ENCODE measurements around the gene ADCY2.

The ADCY2 gene

DNA sequence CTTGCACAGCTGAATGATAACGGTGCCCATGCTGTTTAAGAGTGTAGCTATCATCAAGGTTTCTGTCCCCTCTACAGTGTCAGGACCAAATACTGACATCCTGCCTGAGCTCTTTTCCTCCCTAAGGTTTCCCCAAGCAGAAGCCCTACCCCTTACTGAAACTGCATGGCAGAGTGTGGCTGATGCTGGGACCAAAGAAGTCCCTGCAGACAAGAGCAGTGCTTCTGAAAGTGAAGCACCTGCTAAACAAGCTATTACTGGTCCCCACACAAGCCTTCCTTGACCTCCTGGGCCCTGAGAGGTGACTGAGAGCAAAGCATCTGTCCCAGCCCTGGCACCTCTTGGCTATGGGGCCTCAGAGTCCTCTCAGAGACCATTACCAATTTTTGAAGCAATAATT is 398.9 kb downstream of the ADCY2 start:
- DNase-seq (ENCODE audit: low read depth, low spot score), result no peak
- Histone ChIP-seq H3K9me3 (ENCODE audit: insufficient read depth, low read length) (no peaks in the 10 kb centered on the region), H3K27me3 (ENCODE audit: insufficient read depth, insufficient read length) (no peaks in the 10 kb centered on the region), H3K36me3 (ENCODE audit: insufficient read depth, insufficient read length, low read length) (peaks cover 5% of the 10 kb centered on the region), H3K9ac (ENCODE audit: insufficient read length, low read depth) (no peak overlapping the region), H3K4me1 (ENCODE audit: insufficient read depth, insufficient read length) (peaks cover 2% of the 10 kb centered on the region), H3K4me3 (ENCODE audit: insufficient read length, low read depth) (no peak overlapping the region)
- TF ChIP-seq YY1 (IDR thresholded peaks at IDR 0.05; ENCODE audit: insufficient read depth, insufficient read length), result no peak
- no peak for TF ChIP-seq ZNF274 (IDR thresholded peaks at IDR 0.05; ENCODE audit: low read depth, low read length)
- no peak for TF ChIP-seq SUZ12 (IDR thresholded peaks at IDR 0.05; ENCODE audit: extremely low read depth, insufficient read depth, insufficient read length)

DNA sequence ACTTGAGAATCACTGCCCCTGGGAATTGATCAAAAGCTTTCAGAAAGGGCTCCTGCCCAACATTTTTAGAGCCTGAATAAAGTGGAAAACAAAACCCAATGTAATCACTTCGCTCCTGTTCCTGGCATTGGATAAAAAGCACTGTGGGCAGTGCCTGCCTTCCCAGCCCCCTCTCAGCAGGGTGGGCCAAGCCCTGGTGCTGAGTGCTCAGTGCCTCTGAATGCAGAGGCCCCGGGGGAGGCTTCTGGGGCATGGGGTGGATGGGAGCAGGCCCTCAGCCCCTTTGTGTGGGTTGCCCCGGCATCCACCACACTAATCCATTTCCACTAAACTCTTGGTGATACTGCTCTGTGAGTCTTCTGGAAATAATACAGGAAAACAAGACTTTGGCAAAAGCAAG is 399.4 kb downstream of the ADCY2 start:
- no peak overlapping the region for H3K9ac ChIP-seq (ENCODE audit: insufficient read length, low read depth)
- peaks cover 5% of the 10 kb centered on the region for H3K36me3 ChIP-seq (ENCODE audit: insufficient read depth, insufficient read length, low read length)
- no peak for DNase-seq (ENCODE audit: low read depth, low spot score)
- H3K4me1 ChIP-seq (ENCODE audit: insufficient read depth, insufficient read length), result peaks cover 2% of the 10 kb centered on the region
- TF ChIP-seq ZNF274 (IDR thresholded peaks at IDR 0.05; ENCODE audit: low read depth, low read length) (no peak), SUZ12 (IDR thresholded peaks at IDR 0.05; ENCODE audit: extremely low read depth, insufficient read depth, insufficient read length) (no peak), YY1 (IDR thresholded peaks at IDR 0.05; ENCODE audit: insufficient read depth, insufficient read length) (no peak)
- H3K27me3 ChIP-seq (ENCODE audit: insufficient read depth, insufficient read length), result no peaks in the 10 kb centered on the region
- H3K9me3 ChIP-seq (ENCODE audit: insufficient read depth, low read length), result no peaks in the 10 kb centered on the region
- no peak overlapping the region for H3K4me3 ChIP-seq (ENCODE audit: insufficient read length, low read depth)

DNA sequence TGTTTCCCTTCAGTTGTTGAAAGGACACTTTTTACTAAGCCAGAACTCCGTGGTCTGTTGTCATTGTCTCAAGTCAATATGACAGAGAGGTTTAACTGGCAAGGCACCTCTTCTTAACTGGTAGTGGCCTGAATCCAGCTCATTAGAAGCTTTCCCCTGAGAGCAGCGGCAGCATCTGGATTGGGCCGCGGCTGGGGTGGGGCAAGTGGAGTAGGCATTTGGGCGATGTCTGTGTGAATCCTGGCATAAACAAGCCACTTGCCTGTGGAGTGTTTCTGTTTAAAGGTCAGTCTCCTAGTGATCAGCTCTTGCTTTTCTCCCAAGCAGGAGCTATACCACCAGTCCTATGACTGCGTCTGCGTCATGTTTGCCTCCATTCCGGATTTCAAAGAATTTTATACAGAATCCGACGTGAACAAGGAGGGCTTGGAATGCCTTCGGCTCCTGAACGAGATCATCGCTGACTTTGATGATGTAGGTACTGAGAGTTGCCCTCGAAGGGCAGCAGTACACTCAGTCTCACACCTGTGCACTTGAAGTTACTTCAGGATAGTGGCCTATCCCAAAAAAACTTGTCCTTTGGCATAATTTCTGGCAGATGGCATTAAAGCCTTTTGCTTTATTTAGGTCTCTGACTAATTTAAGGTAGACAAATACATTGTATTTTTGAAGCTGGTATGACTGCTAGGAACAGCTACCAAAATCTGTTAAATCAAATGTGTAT is 406.1 kb downstream of the ADCY2 start:
- no peak for DNase-seq (ENCODE audit: low read depth, low spot score)
- TF ChIP-seq ZNF274 (IDR thresholded peaks at IDR 0.05; ENCODE audit: low read depth, low read length) (no peak), SUZ12 (IDR thresholded peaks at IDR 0.05; ENCODE audit: extremely low read depth, insufficient read depth, insufficient read length) (no peak), YY1 (IDR thresholded peaks at IDR 0.05; ENCODE audit: insufficient read depth, insufficient read length) (no peak)
- Histone ChIP-seq H3K27me3 (ENCODE audit: insufficient read depth, insufficient read length) (no peaks in the 10 kb centered on the region), H3K4me3 (ENCODE audit: insufficient read length, low read depth) (no peak overlapping the region), H3K9ac (ENCODE audit: insufficient read length, low read depth) (no peak overlapping the region), H3K4me1 (ENCODE audit: insufficient read depth, insufficient read length) (no peaks in the 10 kb centered on the region), H3K9me3 (ENCODE audit: insufficient read depth, low read length) (no peaks in the 10 kb centered on the region), H3K36me3 (ENCODE audit: insufficient read depth, insufficient read length, low read length) (no peaks in the 10 kb centered on the region)

DNA sequence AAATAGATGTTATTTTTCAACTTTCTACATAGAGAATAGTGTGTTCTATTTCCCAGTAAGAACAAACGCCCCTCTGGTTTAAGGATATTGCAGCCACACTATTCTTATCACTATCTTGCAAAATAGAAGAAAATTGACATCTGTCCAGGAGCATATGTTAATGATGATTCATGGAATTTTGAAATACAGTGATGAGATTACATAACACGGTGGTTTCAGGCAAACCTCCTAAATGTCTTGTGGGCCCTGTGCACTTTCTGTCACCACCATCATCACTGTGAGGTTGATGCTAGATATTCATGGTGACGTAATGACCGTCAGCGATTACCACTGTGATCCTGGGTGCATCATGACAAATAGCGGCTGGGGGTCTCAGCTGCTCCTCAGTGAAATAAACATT is 406.9 kb downstream of the ADCY2 start:
- H3K9ac ChIP-seq (ENCODE audit: insufficient read length, low read depth), result no peak overlapping the region
- DNase-seq (ENCODE audit: low read depth, low spot score), result no peak
- H3K27me3 ChIP-seq (ENCODE audit: insufficient read depth, insufficient read length), result no peaks in the 10 kb centered on the region
- no peak overlapping the region for H3K4me3 ChIP-seq (ENCODE audit: insufficient read length, low read depth)
- no peaks in the 10 kb centered on the region for H3K36me3 ChIP-seq (ENCODE audit: insufficient read depth, insufficient read length, low read length)
- no peak for TF ChIP-seq YY1 (IDR thresholded peaks at IDR 0.05; ENCODE audit: insufficient read depth, insufficient read length)
- TF ChIP-seq ZNF274 (IDR thresholded peaks at IDR 0.05; ENCODE audit: low read depth, low read length), result no peak
- TF ChIP-seq SUZ12 (IDR thresholded peaks at IDR 0.05; ENCODE audit: extremely low read depth, insufficient read depth, insufficient read length), result no peak
- no peaks in the 10 kb centered on the region for H3K9me3 ChIP-seq (ENCODE audit: insufficient read depth, low read length)
- no peaks in the 10 kb centered on the region for H3K4me1 ChIP-seq (ENCODE audit: insufficient read depth, insufficient read length)

DNA sequence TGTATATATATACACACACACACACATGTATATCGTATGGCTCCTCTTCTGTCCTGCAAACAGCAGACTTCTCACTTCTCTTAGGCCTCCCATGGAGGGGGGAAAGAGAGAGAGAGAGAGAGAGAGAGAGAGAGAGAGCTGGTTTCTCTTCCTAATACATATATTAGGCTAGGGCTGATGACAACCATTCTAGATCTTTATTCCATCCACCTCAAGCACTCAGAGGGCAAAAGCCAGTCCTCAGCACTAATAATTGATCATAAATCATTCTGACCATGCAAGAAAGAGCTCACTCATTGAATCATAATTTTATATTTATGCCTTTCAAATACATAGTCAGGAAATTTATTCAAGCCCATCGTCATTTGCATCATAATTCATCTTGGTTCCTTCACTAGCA is 408.0 kb downstream of the ADCY2 start:
- Histone ChIP-seq H3K4me3 (ENCODE audit: insufficient read length, low read depth) (no peak overlapping the region), H3K4me1 (ENCODE audit: insufficient read depth, insufficient read length) (no peaks in the 10 kb centered on the region), H3K9me3 (ENCODE audit: insufficient read depth, low read length) (no peaks in the 10 kb centered on the region), H3K36me3 (ENCODE audit: insufficient read depth, insufficient read length, low read length) (no peaks in the 10 kb centered on the region), H3K9ac (ENCODE audit: insufficient read length, low read depth) (no peak overlapping the region), H3K27me3 (ENCODE audit: insufficient read depth, insufficient read length) (no peaks in the 10 kb centered on the region)
- DNase-seq (ENCODE audit: low read depth, low spot score), result no peak
- TF ChIP-seq ZNF274 (IDR thresholded peaks at IDR 0.05; ENCODE audit: low read depth, low read length) (no peak), YY1 (IDR thresholded peaks at IDR 0.05; ENCODE audit: insufficient read depth, insufficient read length) (no peak), SUZ12 (IDR thresholded peaks at IDR 0.05; ENCODE audit: extremely low read depth, insufficient read depth, insufficient read length) (no peak)

DNA sequence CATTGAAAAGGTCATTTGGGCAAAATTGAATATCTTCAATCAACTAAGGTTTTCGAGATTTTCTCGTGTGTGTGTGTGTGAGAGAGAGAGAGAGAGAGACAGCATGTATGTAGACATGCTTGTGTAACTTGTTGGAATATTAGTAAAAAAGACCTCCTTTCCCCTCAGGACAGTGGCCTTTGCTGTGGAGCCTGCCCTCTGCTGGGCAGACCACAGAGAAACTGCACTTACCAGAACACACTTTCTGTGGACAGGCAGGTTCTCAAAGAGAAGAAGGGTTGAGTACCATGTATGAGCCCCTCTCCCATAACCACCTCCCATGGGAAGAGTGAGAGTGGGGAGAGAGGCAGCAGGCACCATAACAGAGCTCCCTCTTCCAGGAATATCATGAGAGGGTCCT is 409.4 kb downstream of the ADCY2 start:
- Histone ChIP-seq H3K4me1 (ENCODE audit: insufficient read depth, insufficient read length) (no peaks in the 10 kb centered on the region), H3K9ac (ENCODE audit: insufficient read length, low read depth) (no peak overlapping the region), H3K27me3 (ENCODE audit: insufficient read depth, insufficient read length) (no peaks in the 10 kb centered on the region), H3K36me3 (ENCODE audit: insufficient read depth, insufficient read length, low read length) (no peaks in the 10 kb centered on the region), H3K4me3 (ENCODE audit: insufficient read length, low read depth) (no peak overlapping the region), H3K9me3 (ENCODE audit: insufficient read depth, low read length) (no peaks in the 10 kb centered on the region)
- no peak for DNase-seq (ENCODE audit: low read depth, low spot score)
- TF ChIP-seq SUZ12 (IDR thresholded peaks at IDR 0.05; ENCODE audit: extremely low read depth, insufficient read depth, insufficient read length), result no peak
- TF ChIP-seq YY1 (IDR thresholded peaks at IDR 0.05; ENCODE audit: insufficient read depth, insufficient read length), result no peak
- no peak for TF ChIP-seq ZNF274 (IDR thresholded peaks at IDR 0.05; ENCODE audit: low read depth, low read length)

DNA sequence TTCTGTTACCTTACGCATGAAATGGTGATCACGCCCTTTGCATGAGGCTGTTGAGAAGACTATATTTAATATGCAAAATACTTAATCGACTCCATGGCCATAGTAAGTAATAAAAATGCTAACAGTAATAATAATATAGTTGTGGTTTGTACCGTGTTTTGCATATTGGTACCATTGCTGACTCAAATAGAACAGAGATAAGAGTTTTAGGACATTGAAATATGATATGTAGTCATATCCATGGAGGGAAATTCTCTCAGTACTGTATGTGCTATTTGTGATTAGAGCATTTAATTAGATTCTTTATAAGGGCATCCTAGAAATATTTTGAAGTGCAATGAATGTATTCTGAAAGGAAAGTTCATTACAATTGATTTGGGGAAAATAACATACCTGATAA is 413.1 kb downstream of the ADCY2 start:
- TF ChIP-seq YY1 (IDR thresholded peaks at IDR 0.05; ENCODE audit: insufficient read depth, insufficient read length) (no peak), ZNF274 (IDR thresholded peaks at IDR 0.05; ENCODE audit: low read depth, low read length) (no peak), SUZ12 (IDR thresholded peaks at IDR 0.05; ENCODE audit: extremely low read depth, insufficient read depth, insufficient read length) (no peak)

More for the DNA sequence above, 413.1 kb downstream of the ADCY2 start:
- Histone ChIP-seq H3K9me3 (ENCODE audit: insufficient read depth, low read length) (no peaks in the 10 kb centered on the region), H3K36me3 (ENCODE audit: insufficient read depth, insufficient read length, low read length) (no peaks in the 10 kb centered on the region), H3K4me3 (ENCODE audit: insufficient read length, low read depth) (no peak overlapping the region), H3K4me1 (ENCODE audit: insufficient read depth, insufficient read length) (no peaks in the 10 kb centered on the region), H3K27me3 (ENCODE audit: insufficient read depth, insufficient read length) (no peaks in the 10 kb centered on the region), H3K9ac (ENCODE audit: insufficient read length, low read depth) (no peak overlapping the region)
- no peak for DNase-seq (ENCODE audit: low read depth, low spot score)
